ENCODE results near the gene SHCBP1.

DNA sequence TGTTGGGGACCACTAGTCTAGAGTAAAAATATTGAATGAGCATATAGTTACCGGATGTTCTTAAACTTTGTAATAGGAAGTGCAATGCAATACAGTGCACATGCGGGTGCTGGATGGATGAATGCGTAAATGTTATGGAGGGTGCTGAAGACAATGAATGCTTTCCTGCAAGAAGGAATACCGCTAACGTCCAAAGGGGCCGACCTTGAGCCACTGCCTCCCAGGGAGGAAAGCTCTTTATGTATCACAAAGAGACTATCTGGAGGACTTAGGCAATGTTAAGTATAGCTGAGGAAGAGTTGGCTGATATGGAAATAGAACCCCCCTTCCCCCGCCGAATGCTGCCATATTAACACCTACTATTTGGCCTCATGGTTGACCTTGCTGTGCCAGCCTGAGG lies 27.5 kb upstream of the SHCBP1 start:
- TF ChIP-seq, protein P1, sequence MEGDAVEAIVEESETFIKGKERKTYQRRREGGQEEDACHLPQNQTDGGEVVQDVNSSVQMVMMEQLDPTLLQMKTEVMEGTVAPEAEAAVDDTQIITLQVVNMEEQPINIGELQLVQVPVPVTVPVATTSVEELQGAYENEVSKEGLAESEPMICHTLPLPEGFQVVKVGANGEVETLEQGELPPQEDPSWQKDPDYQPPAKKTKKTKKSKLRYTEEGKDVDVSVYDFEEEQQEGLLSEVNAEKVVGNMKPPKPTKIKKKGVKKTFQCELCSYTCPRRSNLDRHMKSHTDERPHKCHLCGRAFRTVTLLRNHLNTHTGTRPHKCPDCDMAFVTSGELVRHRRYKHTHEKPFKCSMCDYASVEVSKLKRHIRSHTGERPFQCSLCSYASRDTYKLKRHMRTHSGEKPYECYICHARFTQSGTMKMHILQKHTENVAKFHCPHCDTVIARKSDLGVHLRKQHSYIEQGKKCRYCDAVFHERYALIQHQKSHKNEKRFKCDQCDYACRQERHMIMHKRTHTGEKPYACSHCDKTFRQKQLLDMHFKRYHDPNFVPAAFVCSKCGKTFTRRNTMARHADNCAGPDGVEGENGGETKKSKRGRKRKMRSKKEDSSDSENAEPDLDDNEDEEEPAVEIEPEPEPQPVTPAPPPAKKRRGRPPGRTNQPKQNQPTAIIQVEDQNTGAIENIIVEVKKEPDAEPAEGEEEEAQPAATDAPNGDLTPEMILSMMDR (conservative IDR thresholded peaks at IDR 0.05; ENCODE audit: low read depth, low read length): no peak
- TF ChIP-seq USF2 (IDR thresholded peaks at IDR 0.05; ENCODE audit: low read depth, low read length): no peak

Measured in IMR-90 (cell line).